Measurements from ENCODE around the gene PIGB. TPM values are rescaled to one million over a fixed set of nuclear protein-coding genes. Genes with fewer than 3 reads are reported as not detected.
"Not testable (repeated sequence)": the region's sequence is repeated elsewhere in the genome, so short reads cannot be mapped to it uniquely, and the experiment has no call there.

PIGB gene
- total and polyA plus RNA-seq, 2 experiments from 2014 or later, result 3.8 to 6.3 TPM

DNA sequence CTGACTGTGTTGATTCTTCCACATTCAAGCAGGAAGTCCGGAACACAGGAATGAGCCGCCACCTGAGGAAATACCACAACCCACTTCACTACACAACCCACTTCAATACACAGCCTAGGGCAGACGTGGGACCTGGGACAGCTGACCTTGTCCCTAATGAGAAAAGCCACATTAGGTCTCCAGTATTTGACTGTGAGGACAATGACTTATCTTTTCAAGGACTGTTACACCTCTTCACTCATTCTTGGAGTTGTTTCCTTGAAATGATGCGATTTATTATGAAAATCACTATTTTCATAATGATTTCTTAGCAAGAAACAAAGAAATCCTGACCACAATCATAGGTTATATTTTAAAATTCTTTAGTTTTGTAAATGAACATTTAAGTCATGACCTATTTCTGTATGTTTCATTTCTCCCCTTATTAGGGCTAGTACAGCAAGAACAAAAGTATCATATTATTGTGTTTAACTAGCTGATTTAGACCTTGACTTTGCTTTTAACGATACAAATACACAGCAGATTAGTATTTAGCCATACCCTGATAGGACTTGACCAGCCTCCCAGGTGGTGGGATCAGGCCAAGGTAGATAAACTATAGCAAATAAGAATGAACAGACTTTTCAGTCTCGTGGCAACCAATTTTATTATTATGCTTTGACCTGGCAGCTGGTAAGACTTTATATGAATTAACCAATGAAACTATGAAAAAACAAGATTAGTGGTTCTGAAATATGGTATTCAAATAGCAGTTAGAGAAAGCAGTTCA lies 35.5 kb upstream of the PIGB start:
- peaks cover 16% of the 10 kb centered on the region for H3K4me1 ChIP-seq (ENCODE audit: low read depth)
- no peaks in the 10 kb centered on the region for H3K36me3 ChIP-seq
- no peak for DNase-seq (ENCODE audit: low read depth in 1 of 2, low spot score in 1 of 2)
- H3K4me3 ChIP-seq, result no peak overlapping the region
- no peaks in the 10 kb centered on the region for H3K9me3 ChIP-seq (ENCODE audit: low read depth)
- no peaks in the 10 kb centered on the region for H3K27me3 ChIP-seq
- no peak overlapping the region for H3K27ac ChIP-seq
- TF ChIP-seq, protein P1, sequence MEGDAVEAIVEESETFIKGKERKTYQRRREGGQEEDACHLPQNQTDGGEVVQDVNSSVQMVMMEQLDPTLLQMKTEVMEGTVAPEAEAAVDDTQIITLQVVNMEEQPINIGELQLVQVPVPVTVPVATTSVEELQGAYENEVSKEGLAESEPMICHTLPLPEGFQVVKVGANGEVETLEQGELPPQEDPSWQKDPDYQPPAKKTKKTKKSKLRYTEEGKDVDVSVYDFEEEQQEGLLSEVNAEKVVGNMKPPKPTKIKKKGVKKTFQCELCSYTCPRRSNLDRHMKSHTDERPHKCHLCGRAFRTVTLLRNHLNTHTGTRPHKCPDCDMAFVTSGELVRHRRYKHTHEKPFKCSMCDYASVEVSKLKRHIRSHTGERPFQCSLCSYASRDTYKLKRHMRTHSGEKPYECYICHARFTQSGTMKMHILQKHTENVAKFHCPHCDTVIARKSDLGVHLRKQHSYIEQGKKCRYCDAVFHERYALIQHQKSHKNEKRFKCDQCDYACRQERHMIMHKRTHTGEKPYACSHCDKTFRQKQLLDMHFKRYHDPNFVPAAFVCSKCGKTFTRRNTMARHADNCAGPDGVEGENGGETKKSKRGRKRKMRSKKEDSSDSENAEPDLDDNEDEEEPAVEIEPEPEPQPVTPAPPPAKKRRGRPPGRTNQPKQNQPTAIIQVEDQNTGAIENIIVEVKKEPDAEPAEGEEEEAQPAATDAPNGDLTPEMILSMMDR (IDR thresholded peaks at IDR 0.05; ENCODE audit: low read depth, low read length), result no peak

- DNase-seq (ENCODE audit: low read depth in 1 of 2, low spot score in 1 of 2), result peak in 1 of 2 donors; percentile 10
- Histone ChIP-seq H3K9me3 (ENCODE audit: low read depth) (no peaks in the 10 kb centered on the region), H3K4me3 (no peak overlapping the region), H3K27me3 (no peaks in the 10 kb centered on the region), H3K36me3 (no peaks in the 10 kb centered on the region), H3K4me1 (ENCODE audit: low read depth) (peaks cover 16% of the 10 kb centered on the region), H3K27ac (no peak overlapping the region)
- TF ChIP-seq, protein P1 (IDR thresholded peaks at IDR 0.05; ENCODE audit: low read depth, low read length), result no peak
Measured at GRCh38 chr15:55284426-55284825, 34.6 kb upstream of the PIGB start.

- H3K4me1 ChIP-seq (ENCODE audit: low read depth), result peaks cover 19% of the 10 kb centered on the region
- H3K27me3 ChIP-seq; H3K36me3 ChIP-seq; H3K27ac ChIP-seq; H3K9me3 ChIP-seq (ENCODE audit: low read depth); H3K4me3 ChIP-seq: not testable (repeated sequence)
- peak in 1 of 2 donors; percentile 11 for DNase-seq (ENCODE audit: low read depth in 1 of 2, low spot score in 1 of 2)
Measured at GRCh38 chr15:55286442-55287189, 32.4 kb upstream of the PIGB start.

DNA sequence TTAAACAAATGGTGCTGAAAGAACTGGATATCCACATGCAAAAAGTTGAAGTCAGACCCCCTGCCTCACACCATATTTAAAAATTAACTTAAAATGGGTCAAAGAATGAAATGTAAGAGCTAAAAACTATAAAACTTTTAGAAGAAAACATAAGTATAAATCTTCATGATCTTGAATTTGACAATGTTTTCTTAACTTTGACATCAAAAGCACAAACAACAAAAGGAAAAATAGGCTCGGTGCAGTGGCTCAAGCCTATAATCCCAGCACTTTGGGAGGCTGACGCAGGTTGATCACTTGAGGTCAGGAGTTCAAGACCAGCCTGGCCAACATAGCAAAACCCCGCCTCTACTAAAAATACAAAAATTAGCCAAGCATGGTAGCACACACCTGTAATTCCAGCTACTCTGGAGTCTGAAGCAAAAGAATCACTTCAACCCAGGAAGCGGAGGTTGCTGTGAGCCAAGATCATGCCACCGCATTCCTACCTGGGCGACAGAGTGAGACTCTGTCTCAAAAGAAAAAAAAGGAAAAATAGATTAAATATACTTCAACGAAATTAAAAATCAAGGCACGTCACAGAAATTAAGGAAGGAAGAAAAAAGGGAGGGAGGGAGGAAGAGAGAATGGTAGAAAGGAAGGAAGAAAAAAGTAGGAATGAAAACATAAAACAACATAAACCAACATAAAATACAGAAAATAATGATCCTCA lies 30.9 kb upstream of the PIGB start:
- Histone ChIP-seq H3K27ac (no peak overlapping the region), H3K27me3 (no peaks in the 10 kb centered on the region), H3K4me1 (ENCODE audit: low read depth) (peaks cover 19% of the 10 kb centered on the region), H3K9me3 (ENCODE audit: low read depth) (no peaks in the 10 kb centered on the region), H3K36me3 (no peaks in the 10 kb centered on the region), H3K4me3 (peak overlapping the region; percentile 70)
- DNase-seq (ENCODE audit: low read depth in 1 of 2, low spot score in 1 of 2), result no peak
- TF ChIP-seq, protein P1 (IDR thresholded peaks at IDR 0.05; ENCODE audit: low read depth, low read length), result no peak

DNA sequence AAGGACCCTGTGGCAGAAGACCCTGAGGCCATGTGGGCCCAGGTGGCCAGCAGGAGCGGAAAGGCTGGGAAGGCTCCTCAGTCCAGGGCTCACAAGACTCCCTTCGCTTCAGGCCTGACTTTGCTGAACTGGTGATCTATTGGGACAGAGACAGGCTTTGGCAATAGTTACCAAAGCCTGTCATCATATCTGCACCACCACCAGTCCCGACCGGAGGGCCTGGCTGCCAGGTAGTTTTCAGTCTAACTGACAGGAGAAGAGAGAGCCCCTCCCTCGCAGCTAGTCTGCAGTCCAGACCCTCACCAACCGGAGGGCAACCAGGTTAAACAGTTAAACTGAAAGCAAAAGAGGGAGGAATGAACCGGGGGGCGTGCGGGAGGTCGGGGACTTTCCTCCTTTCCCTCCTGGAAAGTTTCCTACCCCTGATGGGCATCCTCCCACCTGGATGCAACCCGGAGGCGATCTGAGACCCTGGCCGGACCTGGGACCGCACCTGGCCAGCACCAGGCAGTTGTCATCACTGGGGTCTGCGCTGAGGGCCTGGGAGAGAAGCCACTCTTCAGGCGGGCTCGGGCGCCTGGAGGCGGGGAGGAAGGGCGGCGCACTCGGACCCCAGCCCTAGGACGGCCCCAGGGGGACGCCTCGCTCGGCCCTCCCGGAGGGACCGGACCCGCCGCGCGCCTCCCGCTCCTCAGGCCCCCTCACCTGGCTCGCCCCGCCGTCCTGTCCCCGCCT lies 29.8 kb upstream of the PIGB start:
- no peaks in the 10 kb centered on the region for H3K9me3 ChIP-seq (ENCODE audit: low read depth)
- H3K4me1 ChIP-seq (ENCODE audit: low read depth), result peaks cover 16% of the 10 kb centered on the region
- H3K4me3 ChIP-seq, result peak overlapping the region; percentile 70
- H3K36me3 ChIP-seq, result no peaks in the 10 kb centered on the region
- DNase-seq (ENCODE audit: low read depth in 1 of 2, low spot score in 1 of 2), result peak; percentile 22 to 66
- TF ChIP-seq, protein P1 (IDR thresholded peaks at IDR 0.05; ENCODE audit: low read depth, low read length), result no peak
- H3K27me3 ChIP-seq, result no peaks in the 10 kb centered on the region
- H3K27ac ChIP-seq, result peak overlapping the region; percentile 87
